ENCODE data around the gene TGM6. TPM values are rescaled to one million over a fixed set of nuclear protein-coding genes. Genes with fewer than 3 reads are reported as not detected.
A peak's percentile ranks its signal among the peaks of the same experiment; 100 is the strongest.

TGM6 gene
- total RNA-seq, 1 donor from 2014 or later = not detected

DNA sequence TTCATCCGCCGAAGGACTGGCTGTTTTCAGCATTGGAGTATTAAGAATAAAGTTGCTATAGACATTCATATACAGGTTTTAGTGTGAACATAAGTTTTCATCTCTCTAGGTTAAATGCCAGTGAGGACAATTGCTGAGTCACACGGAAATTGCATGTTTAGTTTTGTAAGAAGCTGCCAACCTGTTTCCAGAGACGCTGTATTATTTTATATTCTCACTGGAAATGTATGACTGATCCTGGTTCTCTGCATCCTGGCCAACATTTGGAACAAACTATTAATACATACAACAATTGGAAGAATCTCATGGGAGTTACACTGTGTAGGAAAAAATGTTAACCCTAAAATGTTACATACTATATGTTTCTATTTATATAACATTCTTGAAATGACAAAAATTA lies 16.7 kb upstream of the TGM6 start:
- DNase-seq (ENCODE audit: low read depth in 2 of 2) = peak; percentile 69 to 97

DNA sequence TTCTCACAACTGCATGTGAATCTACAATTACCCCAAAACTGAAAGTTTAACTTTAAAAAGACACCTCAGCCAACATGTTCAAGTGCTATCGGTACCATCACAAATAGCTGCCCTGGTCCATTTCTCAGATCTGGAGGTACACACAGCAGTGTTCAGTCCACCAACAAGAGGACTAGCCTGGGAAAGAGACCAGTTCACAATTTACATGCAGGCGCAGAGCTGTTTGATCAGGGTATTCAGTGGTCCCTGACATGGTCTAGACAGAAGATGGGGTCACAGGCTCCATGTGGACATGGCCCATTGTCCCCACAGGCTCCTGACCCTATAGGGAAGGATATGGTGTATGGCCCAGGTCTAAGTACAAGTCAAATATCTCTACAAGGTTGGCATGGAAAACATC lies 15.6 kb upstream of the TGM6 start:
- no peak for DNase-seq (ENCODE audit: low read depth in 2 of 2)

- no peak for DNase-seq (ENCODE audit: low read depth in 2 of 2)
These were observed 15.0 kb upstream of the TGM6 start for GRCh38 chr20:2365666-2366065.

DNA sequence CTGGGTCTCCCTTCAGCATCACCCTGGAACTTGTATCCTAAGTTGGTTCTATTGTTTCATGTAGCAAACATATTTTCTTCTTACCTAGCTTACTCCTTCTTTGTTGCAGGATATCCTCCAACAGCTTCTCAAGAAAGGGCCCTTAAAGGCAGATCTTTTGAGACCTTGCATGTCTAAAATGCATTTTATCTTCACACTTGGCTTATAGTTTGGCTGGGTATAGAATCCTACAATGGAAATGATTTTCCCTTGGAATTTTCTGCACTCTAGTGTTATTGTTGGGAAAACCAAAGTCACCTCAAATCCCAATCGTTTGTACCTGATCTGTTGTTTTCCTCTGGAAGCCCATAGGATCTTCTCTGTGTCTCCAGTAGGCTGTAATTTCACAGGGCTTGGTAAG lies 12.1 kb upstream of the TGM6 start:
- no peak for DNase-seq (ENCODE audit: low read depth in 2 of 2)

GRCh38 chr20:2373098-2373497 lies 7.6 kb upstream of the TGM6 start:
- DNase-seq (ENCODE audit: low read depth in 2 of 2) = no peak

DNA sequence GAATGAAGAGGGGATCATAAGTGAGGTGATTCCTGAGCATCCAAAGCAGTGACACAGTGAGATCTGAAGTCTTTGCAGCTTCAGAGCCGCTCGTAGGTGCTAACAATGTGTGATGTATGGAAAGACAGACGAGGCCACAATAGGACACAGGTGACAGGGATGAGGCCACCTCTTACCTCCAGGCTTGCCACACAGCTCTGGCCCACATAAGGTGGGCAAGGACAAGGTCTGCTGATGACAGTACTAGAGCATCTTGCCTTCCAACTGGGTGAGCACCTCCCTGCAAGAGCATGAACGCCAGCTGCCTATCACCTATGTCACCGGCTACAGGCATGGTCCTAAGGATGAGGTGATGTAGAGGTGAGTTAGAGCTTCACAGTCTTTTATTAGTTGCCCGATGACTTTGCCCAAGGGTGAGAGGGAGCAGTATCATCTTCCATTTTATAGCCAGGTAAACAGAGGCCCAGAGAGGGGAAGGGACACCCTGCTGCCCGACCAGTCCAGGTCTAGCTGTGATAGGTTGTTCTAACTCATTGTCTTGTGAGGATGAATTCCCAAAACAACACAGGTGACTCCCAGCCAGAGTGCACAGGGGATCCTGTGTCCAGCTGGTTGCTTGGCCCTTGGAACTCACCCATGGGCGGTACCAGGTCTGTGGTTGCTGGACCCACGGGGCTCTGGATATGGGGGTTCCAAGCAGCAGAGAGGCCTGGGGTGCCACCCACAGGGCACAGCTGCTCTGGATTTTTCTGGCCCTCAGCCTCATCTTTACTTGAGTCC lies 6.2 kb upstream of the TGM6 start:
- DNase-seq (ENCODE audit: low read depth in 2 of 2) = no peak

- DNase-seq (ENCODE audit: low read depth in 2 of 2) = no peak
These were observed 1.8 kb upstream of the TGM6 start for GRCh38 chr20:2378893-2379292.

- DNase-seq (ENCODE audit: low read depth in 2 of 2) = no peak
These were observed 1.0 kb upstream of the TGM6 start for GRCh38 chr20:2379511-2380229.

GRCh38 chr20:2381303-2381702 lies 602 bp downstream of the TGM6 start:
- no peak for DNase-seq (ENCODE audit: low read depth in 2 of 2)

DNA sequence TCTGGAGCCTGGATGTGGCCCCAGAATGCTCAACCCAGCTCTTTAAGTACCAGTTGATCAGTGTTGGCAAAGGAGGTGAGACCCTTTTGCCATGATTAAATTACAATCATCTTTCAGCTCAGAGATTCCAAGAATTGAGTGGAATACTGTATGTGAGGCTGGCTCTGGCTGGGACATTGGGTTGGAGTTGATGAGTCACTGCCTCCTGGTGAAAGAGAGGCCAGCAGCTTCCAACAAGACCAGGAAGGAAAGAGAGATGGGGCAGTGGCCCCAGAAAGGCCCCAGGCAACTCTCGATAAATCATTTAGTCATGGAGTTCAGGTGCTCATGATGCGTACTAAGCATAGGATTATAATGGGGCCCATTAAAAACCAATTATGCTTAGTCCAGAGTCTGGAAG lies 2.1 kb downstream of the TGM6 start:
- DNase-seq (ENCODE audit: low read depth in 2 of 2) = peak in 1 of 2 donors; percentile 54

- no peak for DNase-seq (ENCODE audit: low read depth in 2 of 2)
These were observed 4.3 kb downstream of the TGM6 start for GRCh38 chr20:2385026-2385425.

DNA sequence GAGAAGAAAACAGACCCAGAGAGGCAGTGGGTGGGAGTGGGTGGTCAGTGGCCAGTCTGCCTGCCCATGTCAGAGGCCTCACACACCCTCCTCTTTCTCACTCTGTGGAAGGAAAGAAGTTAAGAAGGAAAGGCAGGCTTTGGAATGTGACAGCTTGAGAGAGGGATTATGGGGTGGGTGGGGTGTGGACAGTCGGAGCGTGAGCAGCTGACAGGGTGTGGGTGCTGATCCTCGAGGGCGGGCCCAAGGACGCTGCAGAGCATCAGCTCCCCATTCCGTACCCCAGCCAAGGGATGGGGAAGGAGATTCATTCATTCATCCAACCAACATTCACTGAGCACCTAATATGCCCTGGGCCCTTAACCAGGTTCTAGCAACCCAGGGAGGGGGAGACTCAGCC lies 4.8 kb downstream of the TGM6 start:
- no peak for DNase-seq (ENCODE audit: low read depth in 2 of 2)

GRCh38 chr20:2386516-2387179 lies 5.9 kb downstream of the TGM6 start:
- DNase-seq (ENCODE audit: low read depth in 2 of 2) = peak; percentile 19 to 50

GRCh38 chr20:2387180-2387577 lies 6.5 kb downstream of the TGM6 start:
- peak; percentile 28 to 65 for DNase-seq (ENCODE audit: low read depth in 2 of 2)

DNA sequence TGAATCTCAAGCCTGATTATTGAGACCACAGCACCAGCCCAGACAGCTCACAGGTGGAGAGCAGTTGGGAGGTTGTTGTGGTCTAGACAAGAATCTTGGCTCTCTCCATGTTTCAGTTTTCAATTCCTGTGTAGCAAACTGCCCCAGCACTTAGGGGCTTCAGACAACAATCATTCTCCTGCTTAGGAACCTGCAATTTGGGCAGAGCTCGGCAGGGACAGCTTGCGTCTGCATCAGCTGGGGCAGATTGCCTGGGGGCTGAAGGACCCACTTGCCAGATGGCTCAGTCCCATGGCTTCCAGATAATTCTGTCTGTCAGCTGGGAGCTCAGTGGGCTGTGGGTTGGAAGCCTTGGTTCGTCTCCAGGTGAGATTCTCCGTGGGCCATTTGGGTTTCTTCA lies 6.9 kb downstream of the TGM6 start:
- DNase-seq (ENCODE audit: low read depth in 2 of 2) = no peak

- DNase-seq (ENCODE audit: low read depth in 2 of 2) = no peak
These were observed 10.4 kb downstream of the TGM6 start for GRCh38 chr20:2390951-2391675.

DNA sequence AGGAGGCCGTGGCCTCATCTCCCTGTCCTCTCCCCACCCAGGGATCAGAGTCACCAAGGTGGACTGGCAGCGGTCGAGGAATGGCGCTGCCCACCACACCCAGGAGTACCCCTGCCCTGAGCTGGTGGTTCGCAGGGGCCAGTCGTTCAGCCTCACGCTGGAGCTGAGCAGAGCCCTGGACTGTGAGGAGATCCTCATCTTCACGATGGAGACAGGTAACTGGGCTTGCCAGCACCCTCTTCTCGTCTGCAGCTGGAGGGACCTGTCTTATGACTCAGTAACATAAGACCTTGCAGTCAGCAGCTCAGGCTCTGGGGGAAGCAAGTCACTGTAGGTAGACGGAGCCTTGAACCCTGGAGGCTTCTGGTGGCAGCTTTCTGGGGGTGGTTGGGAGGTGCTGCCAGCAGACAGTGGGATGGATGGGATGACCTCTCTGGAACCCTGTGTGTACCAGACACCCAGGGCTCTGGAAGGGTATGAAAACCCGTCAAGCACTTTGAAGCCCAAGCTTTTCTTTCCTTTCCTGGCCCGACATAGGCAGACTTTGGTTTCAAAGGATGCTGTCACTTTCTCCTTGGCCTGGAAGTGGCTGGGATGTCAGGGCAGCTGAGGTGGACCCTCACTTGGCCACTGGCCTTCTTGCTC lies 13.8 kb downstream of the TGM6 start:
- DNase-seq (ENCODE audit: low read depth in 2 of 2) = no peak

- DNase-seq (ENCODE audit: low read depth in 2 of 2) = no peak
These were observed 14.4 kb downstream of the TGM6 start for GRCh38 chr20:2395136-2395535.

- DNase-seq (ENCODE audit: low read depth in 2 of 2) = no peak
These were observed 15.6 kb downstream of the TGM6 start for GRCh38 chr20:2396241-2396814.

DNA sequence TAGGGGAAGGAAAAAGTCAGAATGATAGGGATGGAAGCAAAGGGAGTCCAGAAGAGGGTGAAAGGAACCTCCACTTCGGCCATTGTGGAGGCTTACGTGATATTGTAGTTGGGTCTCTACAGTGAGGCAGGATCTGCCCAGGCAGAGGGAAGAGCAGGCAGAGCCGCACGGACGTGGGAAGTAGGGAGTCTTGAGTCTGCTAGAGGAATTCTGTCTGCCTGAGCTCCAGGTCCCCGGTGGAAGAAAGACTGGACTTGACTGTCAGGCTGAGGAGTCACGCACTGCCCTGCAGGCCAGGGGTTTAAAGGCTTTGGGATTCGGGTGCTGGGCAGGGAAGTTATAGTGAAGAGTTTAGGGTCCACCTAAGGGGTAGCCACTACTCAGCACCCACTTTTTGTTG lies 16.4 kb downstream of the TGM6 start:
- DNase-seq (ENCODE audit: low read depth in 2 of 2) = no peak

DNA sequence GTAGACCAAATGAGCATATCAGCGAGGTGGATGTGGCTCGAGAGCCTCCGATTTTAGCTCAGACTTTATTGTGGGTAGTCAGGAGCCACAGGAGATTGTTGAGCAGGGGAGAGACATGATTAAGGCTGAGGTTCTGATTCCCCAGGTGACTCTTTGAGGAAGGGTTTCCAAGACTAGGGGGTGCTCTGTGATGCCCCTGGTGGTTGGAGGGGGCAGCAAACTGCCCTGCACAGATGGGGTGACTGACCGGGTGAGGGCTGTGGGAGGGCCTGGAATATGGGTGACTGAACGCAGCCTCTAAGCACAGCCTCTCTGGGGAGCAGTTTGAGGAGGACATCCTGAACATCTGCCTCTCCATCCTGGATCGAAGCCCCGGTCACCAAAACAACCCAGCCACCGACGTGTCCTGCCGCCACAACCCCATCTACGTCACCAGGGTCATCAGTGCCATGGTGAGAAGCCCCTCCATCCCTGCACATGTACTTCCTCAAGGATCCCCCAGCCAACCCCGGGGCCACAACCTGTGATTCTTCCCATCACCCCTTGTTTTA lies 17.0 kb downstream of the TGM6 start:
- DNase-seq (ENCODE audit: low read depth in 2 of 2) = no peak
